ENCODE measurements around the gene TMF1. TPM values are rescaled to one million over a fixed set of nuclear protein-coding genes. Genes with fewer than 3 reads are reported as not detected.
A peak's percentile ranks its signal among the peaks of the same experiment; 100 is the strongest.

TMF1 gene
- total RNA-seq, 1 donor from 2014 or later = 32.2 TPM

GRCh38 chr3:68977486-68978167 is 74.5 kb downstream of the TMF1 start:
- no peak for DNase-seq (ENCODE audit: low read depth, low spot score)

DNA sequence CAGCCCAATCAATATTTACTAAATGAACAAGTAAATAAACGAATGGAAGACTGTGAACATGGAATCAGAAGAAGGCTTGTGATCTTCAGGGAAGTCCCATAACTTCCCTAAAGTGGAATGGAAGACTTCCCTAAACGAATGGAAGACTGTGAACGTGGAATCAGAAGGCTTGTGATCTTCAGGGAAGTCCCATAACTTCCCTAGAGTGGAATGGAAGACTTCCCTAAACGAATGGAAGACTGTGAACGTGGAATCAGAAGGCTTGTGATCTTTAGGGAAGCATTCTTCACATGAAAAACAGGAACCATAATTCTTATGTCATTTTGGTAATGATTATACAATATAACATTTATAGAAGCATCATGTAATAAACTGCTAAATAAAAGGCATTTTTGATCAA is 77.4 kb downstream of the TMF1 start:
- DNase-seq (ENCODE audit: low read depth, low spot score) = no peak

GRCh38 chr3:68973639-68974038 is 78.5 kb downstream of the TMF1 start:
- no peak for DNase-seq (ENCODE audit: low read depth, low spot score)

GRCh38 chr3:68972358-68972979 is 79.7 kb downstream of the TMF1 start:
- DNase-seq (ENCODE audit: low read depth, low spot score) = peak; percentile 4

Other genes with a start within 250 kb of the TMF1 start
- not detected in 2 replicates for gene TAFA4, start 119.8 kb downstream of the TMF1 start, total RNA-seq
- gene EOGT, start 38.6 kb downstream of the TMF1 start, total RNA-seq = 122 and 125 TPM in 2 replicates
- gene UBA3, start 28.0 kb upstream of the TMF1 start, total RNA-seq = 79.4 and 83.5 TPM in 2 replicates
- 121 and 142 TPM in 2 replicates for gene ARL6IP5, start 32.6 kb upstream of the TMF1 start, total RNA-seq
- not detected in 2 replicates for gene LMOD3, start 70.3 kb upstream of the TMF1 start, total RNA-seq

Measured in pulmonary artery endothelial cell (primary cell).